Measurements from ENCODE around the gene TMEM201.

TMEM201 gene

DNA sequence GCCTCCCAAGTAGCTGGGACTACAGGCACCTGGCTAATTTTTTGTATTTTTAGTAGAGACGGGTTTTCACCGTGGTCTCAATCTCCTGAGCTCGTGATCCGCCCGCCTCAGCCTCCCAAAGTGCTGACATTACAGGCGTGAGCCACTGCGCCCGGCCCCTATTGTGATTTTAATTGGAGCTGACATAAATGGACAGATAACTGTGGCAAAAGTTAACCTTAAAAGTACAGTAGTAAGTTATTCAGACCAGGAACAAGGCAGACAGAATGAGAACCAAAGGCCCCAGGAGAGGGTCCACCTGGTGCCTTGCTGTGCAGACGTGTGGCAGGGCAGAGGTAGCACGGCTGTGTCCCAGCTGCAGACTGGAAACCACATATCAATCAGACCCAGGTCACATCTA, 11.0 kb downstream of the TMEM201 start:
- Histone ChIP-seq H3K4me1 (peaks cover 0 to 5% (median 0%) of the 10 kb centered on the region in 4 donors), H3K36me3 (peaks cover 21 to 90% (median 50%) of the 10 kb centered on the region in 3 donors), H3K27me3 (no peaks in the 10 kb centered on the region), H3K27ac (no peak overlapping the region), H3K9me3 (no peaks in the 10 kb centered on the region), H3K4me3 (no peak overlapping the region)
- intact Hi-C loops (cut with DNase I; ENCODE audit: low total_unique reads), result no loop called here
- TF ChIP-seq, protein P1, sequence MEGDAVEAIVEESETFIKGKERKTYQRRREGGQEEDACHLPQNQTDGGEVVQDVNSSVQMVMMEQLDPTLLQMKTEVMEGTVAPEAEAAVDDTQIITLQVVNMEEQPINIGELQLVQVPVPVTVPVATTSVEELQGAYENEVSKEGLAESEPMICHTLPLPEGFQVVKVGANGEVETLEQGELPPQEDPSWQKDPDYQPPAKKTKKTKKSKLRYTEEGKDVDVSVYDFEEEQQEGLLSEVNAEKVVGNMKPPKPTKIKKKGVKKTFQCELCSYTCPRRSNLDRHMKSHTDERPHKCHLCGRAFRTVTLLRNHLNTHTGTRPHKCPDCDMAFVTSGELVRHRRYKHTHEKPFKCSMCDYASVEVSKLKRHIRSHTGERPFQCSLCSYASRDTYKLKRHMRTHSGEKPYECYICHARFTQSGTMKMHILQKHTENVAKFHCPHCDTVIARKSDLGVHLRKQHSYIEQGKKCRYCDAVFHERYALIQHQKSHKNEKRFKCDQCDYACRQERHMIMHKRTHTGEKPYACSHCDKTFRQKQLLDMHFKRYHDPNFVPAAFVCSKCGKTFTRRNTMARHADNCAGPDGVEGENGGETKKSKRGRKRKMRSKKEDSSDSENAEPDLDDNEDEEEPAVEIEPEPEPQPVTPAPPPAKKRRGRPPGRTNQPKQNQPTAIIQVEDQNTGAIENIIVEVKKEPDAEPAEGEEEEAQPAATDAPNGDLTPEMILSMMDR (IDR thresholded peaks at IDR 0.05), result no peak
- no peak for DNase-seq

DNA sequence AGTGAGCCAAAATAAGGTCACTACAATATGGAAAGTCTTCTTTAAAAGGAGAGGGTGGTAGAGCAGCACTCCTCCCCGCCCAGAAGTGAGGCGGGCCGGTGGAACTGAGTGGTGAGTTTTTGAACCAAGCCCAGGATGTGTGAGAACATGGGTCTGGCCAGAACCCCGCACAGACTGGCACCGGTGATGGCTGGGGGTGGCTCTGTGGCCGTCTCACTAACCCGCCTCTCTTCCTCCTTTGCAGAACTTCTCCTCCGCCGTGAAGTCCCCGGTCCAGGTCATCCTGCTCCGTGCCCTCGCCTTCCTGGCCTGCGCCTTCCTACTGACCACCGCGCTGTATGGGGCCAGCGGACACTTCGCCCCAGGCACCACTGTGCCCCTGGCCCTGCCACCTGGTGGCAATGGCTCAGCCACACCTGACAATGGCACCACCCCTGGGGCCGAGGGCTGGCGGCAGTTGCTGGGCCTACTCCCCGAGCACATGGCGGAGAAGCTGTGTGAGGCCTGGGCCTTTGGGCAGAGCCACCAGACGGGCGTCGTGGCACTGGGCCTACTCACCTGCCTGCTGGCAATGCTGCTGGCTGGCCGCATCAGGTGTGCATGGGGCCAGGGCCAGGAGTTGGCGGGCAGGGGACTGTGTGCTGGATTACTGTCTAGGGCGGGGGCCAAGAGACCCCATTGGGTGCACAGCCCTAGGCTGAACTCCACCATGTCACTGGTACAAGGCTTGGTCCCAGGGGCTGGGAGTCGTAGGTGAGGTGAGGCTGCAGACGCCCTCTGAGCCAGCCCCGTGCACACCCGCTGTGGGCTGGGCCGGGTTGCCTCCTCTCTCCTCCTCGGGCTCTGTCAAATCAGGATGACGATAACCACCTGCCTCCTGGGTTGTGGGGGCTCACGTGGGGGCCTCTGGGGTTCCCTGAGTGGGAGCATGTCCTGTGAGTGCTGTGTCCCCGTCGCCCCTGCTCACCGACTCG, 12.4 kb downstream of the TMEM201 start:
- H3K9me3 ChIP-seq, result no peaks in the 10 kb centered on the region
- H3K4me1 ChIP-seq, result no peaks in the 10 kb centered on the region
- intact Hi-C loops (cut with DNase I; ENCODE audit: low total_unique reads), result no loop called here
- TF ChIP-seq, protein P1 (IDR thresholded peaks at IDR 0.05), result no peak
- H3K36me3 ChIP-seq, result peaks cover 21 to 91% (median 50%) of the 10 kb centered on the region in 3 donors
- no peak overlapping the region for H3K4me3 ChIP-seq
- no peaks in the 10 kb centered on the region for H3K27me3 ChIP-seq
- no peak for DNase-seq
- no peak overlapping the region for H3K27ac ChIP-seq

GRCh38 chr1:9601942-9602793, 13.5 kb downstream of the TMEM201 start:
- Histone ChIP-seq H3K27me3 (no peaks in the 10 kb centered on the region), H3K9me3 (no peaks in the 10 kb centered on the region), H3K4me3 (no peak overlapping the region), H3K4me1 (peaks cover 0 to 2% (median 0%) of the 10 kb centered on the region in 4 donors), H3K36me3 (peaks cover 21 to 91% (median 49%) of the 10 kb centered on the region in 3 donors), H3K27ac (no peak overlapping the region)
- TF ChIP-seq, protein P1 (IDR thresholded peaks at IDR 0.05), result no peak
- intact Hi-C loops (cut with DNase I; ENCODE audit: low total_unique reads), result no loop called here
- DNase-seq, result no peak

DNA sequence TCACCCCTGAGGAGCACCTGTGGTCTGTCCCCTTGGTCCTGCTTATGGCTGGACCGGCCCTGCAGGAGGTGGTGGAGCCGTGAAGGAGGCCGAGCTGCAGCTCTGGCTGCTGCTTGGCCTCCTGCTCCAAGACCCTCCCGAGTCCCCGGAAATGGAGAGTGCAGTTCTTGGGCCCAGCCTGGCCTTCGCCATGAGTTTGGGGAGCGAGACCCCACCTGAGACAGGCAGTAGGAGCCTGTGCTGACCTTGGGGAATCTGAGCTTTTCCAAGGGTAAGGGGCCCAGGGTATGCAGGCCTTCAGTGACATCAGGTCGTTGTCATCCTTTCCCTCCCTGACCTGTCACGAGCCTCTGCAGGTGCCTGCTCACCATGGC, 14.1 kb downstream of the TMEM201 start:
- no peak for DNase-seq
- H3K36me3 ChIP-seq, result peaks cover 21 to 91% (median 47%) of the 10 kb centered on the region in 3 donors
- H3K9me3 ChIP-seq, result no peaks in the 10 kb centered on the region
- TF ChIP-seq, protein P1 (IDR thresholded peaks at IDR 0.05), result no peak
- H3K4me3 ChIP-seq, result no peak overlapping the region
- H3K27ac ChIP-seq, result no peak overlapping the region
- intact Hi-C loops (cut with DNase I; ENCODE audit: low total_unique reads), result no loop called here
- peaks cover 0 to 2% (median 0%) of the 10 kb centered on the region in 4 donors for H3K4me1 ChIP-seq
- no peaks in the 10 kb centered on the region for H3K27me3 ChIP-seq

DNA sequence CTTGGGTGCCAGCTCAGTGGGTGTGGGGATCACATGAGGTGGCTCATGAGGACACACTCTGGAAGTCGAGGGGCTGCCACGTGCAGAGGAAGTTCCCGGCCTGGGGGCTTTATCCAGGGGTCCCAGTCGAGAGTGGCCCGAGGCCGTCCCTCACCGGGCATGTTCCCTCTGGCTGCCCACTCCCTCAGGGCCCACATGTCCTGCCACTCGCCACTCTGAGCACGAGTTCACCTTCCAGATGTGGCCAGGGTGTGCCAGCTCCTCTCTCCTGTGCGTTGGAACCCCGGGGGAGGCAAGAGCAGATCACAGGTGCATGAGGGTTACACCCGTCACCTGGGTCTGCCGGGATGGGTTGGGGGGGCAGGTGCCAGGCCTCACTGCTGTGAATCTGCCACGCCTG, 14.6 kb downstream of the TMEM201 start:
- Histone ChIP-seq H3K36me3 (peaks cover 19 to 91% (median 41%) of the 10 kb centered on the region in 3 donors), H3K4me3 (no peak overlapping the region), H3K9me3 (no peaks in the 10 kb centered on the region), H3K4me1 (peaks cover 0 to 2% (median 0%) of the 10 kb centered on the region in 4 donors), H3K27me3 (no peaks in the 10 kb centered on the region), H3K27ac (no peak overlapping the region)
- intact Hi-C loops (cut with DNase I; ENCODE audit: low total_unique reads), result no loop called here
- TF ChIP-seq, protein P1 (IDR thresholded peaks at IDR 0.05), result no peak
- DNase-seq, result no peak

Data from tibial artery (tissue), 4 donors.